DOHH2 (cell line): Measurements from ENCODE around the gene YEATS2.

Experiments used
- CTCF ChIP-seq: fragments of 200-600 bp; sonication (generic); IDR thresholded peaks from one replicate; pipeline ENCODE4 v1.5.1; 2014; ENCODE audit warnings: antibody characterized with exemption, mild to moderate bottlenecking, low read depth, low read length; ENCODE audit not compliant: poor library complexity, severe bottlenecking
- EZH2phosphoT487 ChIP-seq: fragments of 200-600 bp; sonication (generic); IDR thresholded peaks from 2 replicates; pipeline ENCODE4 v1.6.1; 2017; ENCODE audit warnings: borderline replicate concordance, mild to moderate bottlenecking, antibody characterized with exemption, low read length, moderate library complexity, mixed read lengths

GRCh38 chr3:183714622-183715021 lies 17.0 kb downstream of the YEATS2 start:
- TF ChIP-seq CTCF (no peak), EZH2phosphoT487 (no peak)
